AG08395 (cell line): Measurements from ENCODE around the gene BEND7.
"Not testable (repeated sequence)": the region's sequence is repeated elsewhere in the genome, so short reads cannot be mapped to it uniquely, and the experiment has no call there.

Source experiments
- DNase-seq: peaks from one replicate; pipeline ENCODE4 v3.0.0; 2012; ENCODE audit warnings: mixed read lengths, low spot score

The BEND7 gene

DNA sequence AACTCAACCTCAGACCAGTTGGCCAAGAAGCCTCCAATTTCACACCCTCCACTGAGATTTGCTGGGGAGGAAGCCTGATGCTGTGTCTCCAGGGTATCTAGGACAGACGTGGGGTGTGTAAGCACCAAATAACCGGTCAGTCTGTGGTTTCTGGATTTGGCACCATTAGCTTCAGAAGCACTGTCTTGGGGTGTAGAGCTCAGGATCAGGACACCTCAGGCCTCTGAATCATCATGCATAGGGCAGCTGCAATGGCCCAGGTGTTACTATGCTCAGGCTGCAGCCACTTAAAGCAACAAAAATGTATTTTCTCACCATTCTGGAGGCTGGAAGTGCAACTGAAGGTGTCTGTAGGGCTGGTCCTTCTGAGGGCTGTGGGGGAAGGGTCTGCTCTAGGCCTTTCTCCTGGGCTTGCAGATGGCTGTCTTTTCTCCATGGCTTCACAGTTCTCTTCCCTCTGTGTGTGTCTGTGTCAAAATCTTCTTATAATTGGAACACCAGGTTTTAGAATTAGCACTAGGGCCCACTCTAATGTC lies 107.4 kb downstream of the BEND7 start:
- DNase-seq = no peak

DNA sequence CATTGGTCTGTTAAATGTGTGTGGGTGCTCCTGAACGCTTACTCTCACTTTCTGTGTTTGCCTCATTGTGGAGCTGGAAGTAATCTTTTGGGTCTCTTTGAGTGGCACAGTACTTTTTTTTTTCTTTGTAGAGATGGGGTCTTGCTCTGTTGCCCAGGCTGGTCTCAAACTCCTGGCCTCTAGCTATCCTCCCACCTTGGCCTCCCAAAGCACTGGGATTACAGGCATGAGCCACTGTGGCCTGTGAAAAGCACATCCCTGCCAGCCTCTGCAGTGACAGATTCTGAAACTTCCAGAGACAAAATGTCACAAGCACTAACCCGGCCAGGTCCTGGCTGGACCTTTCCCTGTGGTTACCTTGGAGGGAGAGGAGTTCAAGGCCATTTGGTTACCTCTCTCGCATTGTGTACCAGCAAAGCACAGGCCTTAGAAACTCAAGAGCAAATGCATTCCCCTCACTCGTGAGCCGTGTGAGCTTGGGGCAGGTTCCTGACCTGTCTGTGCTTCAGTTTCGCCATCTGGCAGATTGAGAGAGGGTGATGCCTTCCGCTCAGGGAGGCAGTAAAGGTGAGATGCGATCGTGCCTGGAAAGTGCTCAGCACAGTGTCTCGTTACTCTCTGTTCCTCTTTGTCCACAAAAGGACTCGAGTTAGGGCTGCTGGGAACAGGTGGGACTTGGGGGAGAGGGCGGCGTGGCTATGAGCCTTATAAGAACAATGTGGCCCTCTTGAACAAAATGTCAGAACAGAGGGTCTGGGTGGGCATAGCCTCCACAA lies 108.1 kb downstream of the BEND7 start:
- DNase-seq = no peak

DNA sequence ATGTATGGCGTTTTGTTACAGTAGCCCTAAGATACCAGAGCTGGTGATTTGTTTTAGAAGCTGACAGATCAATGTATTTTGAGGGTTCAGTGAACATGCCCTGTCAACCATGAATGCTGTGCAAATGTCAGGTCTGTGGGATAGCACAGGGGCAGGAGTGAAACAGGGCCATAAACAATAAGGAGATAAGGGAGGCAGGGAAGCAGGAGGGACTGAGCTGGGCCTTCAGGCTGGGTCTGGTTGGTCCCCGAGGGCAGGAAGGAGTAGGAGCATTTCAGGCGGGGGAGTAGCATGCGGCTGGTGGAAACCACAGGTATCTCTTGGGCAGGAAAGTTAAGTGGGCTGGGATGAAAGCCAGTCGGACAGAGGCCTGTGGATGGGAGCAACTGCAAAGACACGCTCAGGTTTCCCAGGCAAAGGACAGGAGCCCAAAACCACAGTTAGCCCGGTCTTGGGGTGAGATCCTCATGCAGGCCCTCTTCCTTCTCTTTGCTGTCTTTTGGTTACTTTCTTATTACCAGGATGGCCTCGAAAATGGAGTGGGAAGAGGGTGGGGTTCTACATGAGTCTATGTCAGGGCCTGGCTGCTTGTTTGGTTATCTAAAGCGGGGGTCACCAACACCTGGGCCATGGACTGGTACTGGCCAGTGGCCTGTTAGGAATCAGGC lies 111.2 kb downstream of the BEND7 start:
- DNase-seq = no peak

DNA sequence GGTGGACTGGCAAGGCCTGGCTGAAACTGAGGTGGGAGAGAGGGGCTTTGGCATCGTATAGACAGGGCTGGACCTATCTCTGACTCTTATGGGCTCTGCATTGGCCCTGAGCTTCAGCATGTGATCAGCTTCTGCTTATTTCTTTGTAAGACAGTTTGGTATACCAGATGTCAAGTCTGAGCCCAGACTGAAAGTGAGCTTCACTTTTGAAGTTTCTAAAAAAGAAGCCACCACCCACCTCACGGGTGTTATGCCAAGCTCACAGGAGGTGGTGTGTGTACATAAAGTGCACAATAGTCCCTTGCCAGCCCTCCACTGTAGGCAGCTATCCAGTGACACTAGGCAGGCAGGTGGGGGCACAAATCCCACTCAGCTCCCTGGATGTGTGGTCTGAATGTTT lies 112.1 kb downstream of the BEND7 start:
- no peak for DNase-seq

DNA sequence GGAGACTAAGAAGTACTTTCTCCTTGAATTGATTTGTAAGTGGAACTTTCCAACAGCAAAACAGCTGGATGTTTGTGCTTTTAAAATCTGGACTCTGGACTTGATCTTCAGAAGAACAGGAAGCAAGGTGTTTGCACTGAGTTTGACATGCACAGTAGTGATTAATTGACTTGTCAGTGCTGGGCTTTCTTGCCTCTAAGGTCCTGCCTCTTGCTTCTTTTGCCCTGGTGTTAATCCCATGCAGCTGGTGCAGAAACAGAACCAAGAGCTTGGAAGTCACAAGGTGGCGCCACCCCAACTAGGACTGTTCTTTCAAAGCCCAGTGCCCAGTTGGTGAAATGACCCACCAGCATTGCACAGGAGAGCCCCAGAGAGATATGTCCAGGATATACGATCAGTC lies 114.0 kb downstream of the BEND7 start:
- peak; percentile 44 for DNase-seq

DNA sequence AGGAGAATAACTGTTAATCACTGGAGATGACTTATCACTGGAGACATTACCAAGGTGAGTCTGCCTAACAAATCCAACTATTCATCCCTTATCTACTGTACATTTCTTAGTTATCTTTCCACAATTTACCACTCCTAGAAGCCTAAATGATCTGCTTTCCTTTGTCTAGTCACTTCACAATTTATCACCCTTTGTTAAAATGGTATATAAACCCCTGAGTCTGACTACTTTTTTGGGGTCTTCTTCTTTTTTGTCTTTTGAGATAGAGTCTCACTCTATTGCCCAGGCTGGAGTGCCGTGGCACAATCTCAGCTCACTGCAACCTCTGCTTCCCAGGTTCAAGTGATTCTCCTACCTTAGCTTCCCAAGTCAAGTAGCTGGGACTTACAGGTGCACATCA lies 114.7 kb downstream of the BEND7 start:
- no peak for DNase-seq

DNA sequence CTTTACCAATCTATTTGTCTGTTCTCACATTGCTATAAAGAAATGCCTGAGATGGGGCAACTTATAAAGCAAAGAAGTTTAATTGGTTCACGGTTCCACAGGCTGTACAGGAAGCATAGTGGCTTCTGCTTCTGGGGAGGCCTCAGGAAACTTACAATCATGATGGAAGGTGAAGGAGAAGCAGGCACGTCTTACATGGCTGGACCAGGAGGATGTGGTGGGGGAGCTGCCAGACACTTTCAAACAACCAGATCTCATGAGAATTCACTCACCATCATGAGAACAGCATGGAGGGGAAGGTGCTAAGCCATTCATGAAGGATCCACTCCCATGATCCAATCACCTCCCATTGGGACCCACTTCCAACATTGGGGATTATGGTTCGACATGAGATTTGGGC lies 115.9 kb downstream of the BEND7 start:
- DNase-seq = no peak

DNA sequence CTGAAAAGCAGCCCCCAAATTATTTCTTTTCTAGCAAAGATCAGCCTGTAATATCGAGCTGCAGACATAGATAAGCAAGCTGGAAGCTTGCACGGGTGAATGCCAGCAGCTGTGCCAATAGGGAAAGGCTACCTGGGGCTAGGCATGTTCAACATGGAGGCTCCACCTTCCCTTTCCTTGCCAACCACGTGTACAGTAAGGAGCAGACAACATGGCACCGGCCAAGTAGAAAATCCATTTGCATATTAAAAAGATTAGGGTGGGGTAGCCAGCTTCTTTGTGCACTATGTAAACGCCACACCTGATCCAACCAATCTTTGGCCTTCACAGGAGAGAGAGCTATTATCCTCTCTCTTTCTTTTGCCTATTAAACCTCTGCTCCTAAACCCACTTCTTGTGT lies 124.0 kb downstream of the BEND7 start:
- DNase-seq = no peak

DNA sequence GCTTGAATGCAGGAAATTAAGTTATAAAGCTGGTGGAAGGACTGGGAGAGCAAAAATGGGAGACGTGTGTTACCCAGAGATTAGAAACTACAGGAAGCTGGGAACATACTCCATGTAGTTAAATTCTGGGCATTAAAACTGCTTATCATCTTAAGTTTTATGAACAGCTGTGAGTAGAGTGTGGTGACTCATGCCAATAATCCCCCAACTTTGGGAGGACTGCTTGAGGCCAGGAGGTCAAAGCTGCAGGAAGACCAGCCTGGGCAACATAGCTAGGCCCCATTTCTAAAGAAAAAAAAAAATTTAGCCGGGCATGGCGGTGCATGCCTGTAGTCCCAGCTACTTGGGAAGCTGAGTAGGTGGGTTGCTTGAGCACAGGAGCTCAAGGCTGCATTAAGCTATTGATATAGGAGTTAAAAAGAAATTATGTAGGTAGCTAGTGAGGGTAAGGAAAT lies 124.5 kb downstream of the BEND7 start:
- DNase-seq = no peak

DNA sequence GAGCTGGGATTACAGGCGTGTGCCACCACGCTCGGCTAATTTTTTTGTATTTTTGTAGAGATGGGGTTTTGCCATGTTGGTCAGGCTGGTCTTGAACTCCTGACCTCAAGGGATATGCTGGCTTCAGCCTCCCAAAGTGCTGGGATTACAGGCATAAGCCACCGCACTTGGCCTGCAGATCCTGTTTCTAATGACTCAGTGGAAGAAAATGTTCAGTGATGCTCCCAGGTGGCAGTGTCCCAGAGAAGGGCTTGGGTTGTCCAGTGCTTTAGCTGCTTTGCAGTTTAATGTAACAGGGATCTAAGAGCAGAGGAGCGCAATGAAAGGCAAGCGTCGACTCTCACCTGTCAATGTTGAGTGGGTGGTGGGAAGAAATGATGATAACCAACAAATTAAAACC lies 125.4 kb downstream of the BEND7 start:
- DNase-seq = not testable (repeated sequence)

DNA sequence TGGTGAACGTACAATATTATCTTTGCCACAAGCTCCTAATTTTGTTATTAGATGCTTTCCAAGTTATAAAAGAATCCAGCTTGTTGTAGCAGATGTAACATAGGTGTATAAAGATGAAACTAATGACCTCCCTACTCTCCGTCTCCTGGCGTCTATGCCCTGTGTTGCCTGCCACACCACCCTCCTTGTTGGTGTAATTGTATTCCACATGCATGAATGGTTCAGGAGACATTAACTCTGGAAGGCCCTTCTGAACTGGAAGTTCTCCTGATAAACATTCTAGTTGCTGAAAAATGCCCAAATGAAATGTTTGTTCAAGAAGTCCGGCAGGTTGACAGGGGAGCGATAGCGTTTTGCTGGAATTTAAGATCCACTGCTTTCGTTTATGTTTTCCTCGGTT lies 126.8 kb downstream of the BEND7 start:
- no peak for DNase-seq

DNA sequence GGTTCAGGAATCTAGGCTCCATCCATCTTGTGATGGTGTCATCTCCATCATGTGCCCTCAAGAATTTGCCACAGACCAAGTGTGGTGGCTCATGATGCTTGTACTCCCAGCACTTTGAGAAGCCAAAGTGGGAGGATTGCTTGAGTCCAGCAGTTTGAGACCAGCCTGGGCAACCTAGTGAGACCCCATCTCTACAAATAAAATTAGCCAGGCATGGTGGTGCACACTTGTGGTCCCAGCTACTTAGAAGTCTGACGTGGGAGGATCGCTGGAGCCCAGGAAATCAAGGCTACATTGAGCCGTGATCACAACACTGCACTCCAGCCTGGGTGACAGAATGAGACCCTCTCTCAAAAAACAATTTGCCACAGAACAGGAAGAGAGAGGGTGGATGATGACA lies 127.7 kb downstream of the BEND7 start:
- no peak for DNase-seq

DNA sequence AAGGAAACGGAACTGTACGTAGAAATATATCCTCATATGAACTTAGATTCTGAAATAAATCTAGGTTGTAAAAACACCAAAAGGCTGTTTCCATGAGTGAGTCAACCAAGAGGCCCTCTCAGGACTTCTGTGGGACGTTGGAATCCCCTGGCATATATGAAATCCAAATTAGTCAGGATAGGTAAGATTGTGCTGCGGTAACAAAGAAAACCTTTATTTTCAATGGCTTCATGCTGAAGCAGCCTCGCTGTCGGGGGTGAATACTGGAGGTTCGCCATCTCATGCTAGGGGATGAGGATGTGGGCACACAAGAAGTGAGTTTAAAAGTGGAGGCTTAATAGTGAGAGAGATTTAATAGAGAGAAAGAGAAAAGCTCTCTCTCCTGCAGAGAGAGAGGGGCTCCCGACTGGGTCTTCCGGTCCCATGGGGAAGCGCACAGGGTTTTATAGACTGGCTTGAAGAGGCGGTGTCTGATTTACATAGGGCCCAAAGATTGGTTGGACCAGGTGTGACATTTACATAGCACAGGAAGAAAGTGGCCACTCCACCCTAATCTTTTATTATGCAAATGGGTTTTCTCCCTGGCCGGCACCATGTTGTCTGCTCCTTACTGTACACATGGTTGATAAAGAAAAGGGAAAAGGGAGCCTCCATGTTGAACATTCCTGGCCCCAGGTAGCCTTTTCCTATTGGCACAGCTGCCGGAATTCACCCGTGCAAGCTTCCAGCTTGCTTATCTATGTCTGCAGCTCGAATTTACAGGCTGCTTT lies 128.4 kb downstream of the BEND7 start:
- DNase-seq = no peak

DNA sequence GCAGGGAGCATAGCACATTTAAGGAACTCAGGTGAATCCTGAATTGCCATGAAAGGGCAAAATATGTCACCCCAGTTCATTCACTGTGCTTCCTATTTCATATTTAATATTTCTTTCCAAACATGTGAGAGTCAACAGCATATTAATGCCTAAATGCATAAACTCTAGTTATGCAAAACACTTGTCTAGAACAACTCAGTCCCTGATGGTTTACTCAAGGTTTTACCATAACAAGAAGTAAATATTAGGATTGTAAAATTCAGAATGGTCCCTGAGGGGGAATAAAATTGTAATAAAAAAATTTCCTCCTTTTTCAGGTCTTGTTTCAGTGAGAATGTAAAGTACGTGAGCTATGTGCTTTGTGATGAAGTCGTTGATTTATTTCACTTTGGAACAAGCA lies 129.1 kb downstream of the BEND7 start:
- no peak for DNase-seq

DNA sequence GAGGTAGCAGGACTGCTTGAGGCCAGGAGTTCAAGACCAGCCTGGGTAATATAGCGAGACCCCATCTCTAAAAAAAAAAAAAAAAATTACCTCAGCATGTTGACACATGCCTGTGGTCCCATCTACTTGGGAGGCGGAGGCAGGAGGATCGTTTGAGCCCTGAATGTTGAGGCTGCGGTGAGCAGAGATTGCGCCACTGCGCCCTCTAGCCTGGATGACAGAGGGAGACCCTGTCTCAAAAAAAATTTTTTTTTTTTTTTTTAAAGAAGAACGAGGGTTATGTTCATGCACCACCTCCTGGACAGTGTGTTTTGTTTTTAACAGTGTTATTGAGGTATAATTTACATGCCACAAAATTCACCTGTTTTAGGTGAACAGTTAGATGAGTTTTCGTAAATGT lies 129.6 kb downstream of the BEND7 start:
- DNase-seq = no peak

DNA sequence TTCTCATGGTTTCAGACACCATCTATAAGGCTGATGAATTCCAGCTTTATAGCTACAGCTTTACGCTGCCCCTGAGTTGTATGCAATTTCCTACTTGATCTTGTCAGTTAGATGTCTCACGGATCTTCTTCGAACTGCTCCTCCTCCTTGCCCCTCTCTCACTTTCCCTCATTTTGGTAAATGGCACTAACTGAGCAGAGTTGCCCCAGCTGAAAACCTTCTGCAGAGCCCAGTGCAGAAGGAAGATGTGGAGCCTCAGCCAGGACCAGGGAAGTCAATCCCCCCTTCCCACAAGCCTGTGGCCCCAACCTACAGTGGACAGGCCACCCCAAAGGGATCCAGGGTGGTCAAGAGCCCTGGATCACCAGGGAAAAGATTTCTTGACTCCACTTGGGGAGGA lies 131.8 kb downstream of the BEND7 start:
- no peak for DNase-seq

DNA sequence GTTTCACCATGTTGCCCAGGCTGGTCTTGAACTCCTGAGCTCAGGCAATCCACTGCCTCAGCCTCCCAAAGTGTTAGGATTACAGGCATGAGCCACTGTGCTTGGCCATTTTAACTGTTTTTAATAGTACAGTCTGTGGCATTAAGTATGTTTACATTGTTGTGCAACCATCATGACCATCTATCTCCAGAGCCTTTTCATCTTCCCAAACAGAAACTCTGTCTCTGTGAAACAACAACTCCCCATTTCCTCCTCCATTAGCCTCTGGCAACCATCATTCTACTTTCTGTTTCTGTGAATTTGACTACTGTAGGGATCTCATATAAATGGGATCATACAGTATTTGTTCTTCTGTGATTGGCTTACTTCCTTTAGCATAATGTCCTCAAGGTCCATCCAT lies 132.4 kb downstream of the BEND7 start:
- DNase-seq = no peak

DNA sequence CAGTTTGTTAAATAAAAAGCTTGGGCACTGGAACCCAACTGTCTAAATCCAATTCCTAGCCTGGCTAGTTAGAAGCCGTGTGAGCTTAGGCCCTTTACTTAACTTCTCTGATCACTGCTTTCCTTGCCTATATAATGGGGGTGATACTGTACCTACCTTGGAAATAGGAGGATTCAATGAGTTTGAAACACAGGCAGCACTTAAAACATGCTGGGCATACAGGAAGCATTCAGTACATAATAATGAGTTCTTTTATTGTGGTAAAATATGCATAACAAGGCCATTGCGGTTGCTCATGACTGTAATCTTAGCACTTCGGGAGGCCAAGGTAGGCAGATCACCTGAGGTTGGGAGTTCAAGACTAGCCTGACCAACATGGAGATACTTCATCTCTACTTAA lies 133.3 kb downstream of the BEND7 start:
- DNase-seq = no peak

DNA sequence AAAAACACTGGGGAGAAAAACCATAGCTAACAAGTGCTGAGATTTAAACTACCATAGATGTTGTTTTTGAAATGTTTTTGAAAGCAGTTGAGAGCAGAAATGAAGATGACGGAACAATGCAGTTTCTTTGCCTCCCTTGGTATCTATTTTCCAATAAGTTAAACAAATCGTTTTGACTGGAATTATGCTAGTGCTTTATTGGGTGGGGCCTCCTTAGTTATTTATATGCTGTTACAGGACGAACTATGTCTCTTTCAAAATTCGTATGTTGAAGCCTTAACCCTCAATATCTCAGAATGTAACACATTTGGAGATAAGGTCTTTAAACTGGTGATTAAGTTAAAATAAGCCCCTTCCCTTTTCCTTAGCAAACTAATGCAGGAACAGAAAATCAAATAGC lies 135.2 kb downstream of the BEND7 start:
- no peak for DNase-seq

DNA sequence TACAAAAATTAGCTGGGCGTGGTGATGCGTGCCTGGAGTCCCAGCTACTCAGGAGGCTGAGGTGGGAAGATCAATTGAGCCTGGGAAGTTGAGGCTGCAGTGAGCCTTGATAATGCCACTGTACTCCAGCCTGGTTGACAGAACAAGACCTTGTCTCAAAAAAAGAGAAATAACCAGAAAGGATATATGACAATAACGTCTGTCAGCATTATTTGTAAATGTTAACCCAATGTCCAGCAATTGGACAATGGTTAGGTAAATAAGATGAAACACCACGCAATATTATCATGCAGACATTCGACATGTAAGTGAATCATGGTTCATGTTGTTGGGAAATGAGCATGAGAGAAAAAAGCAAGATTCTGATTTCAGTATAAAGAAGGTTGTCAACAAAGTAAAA lies 136.1 kb downstream of the BEND7 start:
- DNase-seq = no peak
